Measurements from ENCODE around the gene SACM1L.

The SACM1L gene

GRCh38 chr3:45677033-45677446 lies 12.2 kb upstream of the SACM1L start:
- ChIA-PET CTCF (interaction anchor here (1.1 kb wide), 1 partner anchor 17 kb away, joined by 4 read pairs; no protein-coding TSS in a partner anchor), POLR2A (interaction anchor here (1.3 kb wide), 1 partner anchor 12 kb away, joined by 3 read pairs; the partner anchor contains the start of gene SACM1L)
- Histone ChIP-seq H3K9me3 (ENCODE audit: control insufficient read depth, insufficient read depth, low read depth, low read length) (no peaks in the 10 kb centered on the region), H3K36me3 (ENCODE audit: control insufficient read depth in 2 of 2, insufficient read depth in 1 of 2, low read length in 2 of 2) (peaks cover 0 to 81% of the 10 kb centered on the region in 2 experiments; a peak in 2 of 3 replicates), H3K4me3 (ENCODE audit: low read depth, low read length) (no peak overlapping the region), H3K4me1 (ENCODE audit: control insufficient read depth, insufficient read depth, low read length) (no peaks in the 10 kb centered on the region), H3K27ac (ENCODE audit: extremely low read depth, low read depth, low read length) (no peak overlapping the region)
- TF ChIP-seq, protein P1, sequence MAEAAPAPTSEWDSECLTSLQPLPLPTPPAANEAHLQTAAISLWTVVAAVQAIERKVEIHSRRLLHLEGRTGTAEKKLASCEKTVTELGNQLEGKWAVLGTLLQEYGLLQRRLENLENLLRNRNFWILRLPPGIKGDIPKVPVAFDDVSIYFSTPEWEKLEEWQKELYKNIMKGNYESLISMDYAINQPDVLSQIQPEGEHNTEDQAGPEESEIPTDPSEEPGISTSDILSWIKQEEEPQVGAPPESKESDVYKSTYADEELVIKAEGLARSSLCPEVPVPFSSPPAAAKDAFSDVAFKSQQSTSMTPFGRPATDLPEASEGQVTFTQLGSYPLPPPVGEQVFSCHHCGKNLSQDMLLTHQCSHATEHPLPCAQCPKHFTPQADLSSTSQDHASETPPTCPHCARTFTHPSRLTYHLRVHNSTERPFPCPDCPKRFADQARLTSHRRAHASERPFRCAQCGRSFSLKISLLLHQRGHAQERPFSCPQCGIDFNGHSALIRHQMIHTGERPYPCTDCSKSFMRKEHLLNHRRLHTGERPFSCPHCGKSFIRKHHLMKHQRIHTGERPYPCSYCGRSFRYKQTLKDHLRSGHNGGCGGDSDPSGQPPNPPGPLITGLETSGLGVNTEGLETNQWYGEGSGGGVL (tag by site-specific recombination; IDR thresholded peaks at IDR 0.05) = peak; percentile 46
- TF ChIP-seq PRDM1 (tag by site-specific recombination; IDR thresholded peaks at IDR 0.05) (0 out of 2 replicates have a peak, but pooled peaks have one; percentile 8), FEZF1 (tag by site-specific recombination; IDR thresholded peaks at IDR 0.05) (no peak), ZNF629 (tag by site-specific recombination; IDR thresholded peaks at IDR 0.05) (no peak), ZNF658 (tag by site-specific recombination; IDR thresholded peaks at IDR 0.05) (no peak), ZBTB20 (tag by site-specific recombination; IDR thresholded peaks at IDR 0.05) (no peak), ZIC2 (tag by site-specific recombination; IDR thresholded peaks at IDR 0.05) (peak; percentile 65), GLIS1 (tag by site-specific recombination; IDR thresholded peaks at IDR 0.05) (peak; percentile 40; the same call in 1 of the 2 replicates)

DNA sequence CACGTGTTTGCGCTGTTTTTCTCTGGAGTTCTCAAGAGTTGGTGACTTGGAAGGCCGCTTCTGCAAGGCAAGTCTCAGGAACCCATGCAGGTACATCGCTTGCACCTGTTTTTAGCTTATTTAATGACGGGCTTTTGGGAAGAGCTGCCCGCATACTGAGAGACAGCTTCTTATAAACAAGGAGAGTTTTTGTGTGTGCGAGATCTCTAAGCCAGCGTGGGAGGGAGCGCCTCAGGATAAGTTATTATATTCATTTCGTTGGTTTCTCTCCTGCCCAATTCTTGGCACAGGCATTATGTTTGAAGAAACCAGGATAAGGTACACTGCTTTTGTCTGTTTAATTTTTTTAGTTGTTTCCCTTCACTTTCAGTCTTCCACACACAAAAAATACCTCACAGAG lies 11.4 kb upstream of the SACM1L start:
- Histone ChIP-seq H3K9me3 (ENCODE audit: control insufficient read depth, insufficient read depth, low read depth, low read length) (no peaks in the 10 kb centered on the region), H3K4me1 (ENCODE audit: control insufficient read depth, insufficient read depth, low read length) (no peaks in the 10 kb centered on the region), H3K36me3 (ENCODE audit: control insufficient read depth in 2 of 2, insufficient read depth in 1 of 2, low read length in 2 of 2) (peaks cover 0 to 73% of the 10 kb centered on the region in 2 experiments; a peak in 2 of 3 replicates), H3K4me3 (ENCODE audit: low read depth, low read length) (no peak overlapping the region), H3K27ac (ENCODE audit: extremely low read depth, low read depth, low read length) (no peak overlapping the region)
- TF ChIP-seq ZNF416 (tag by site-specific recombination; IDR thresholded peaks at IDR 0.05) (no peak), ZNF488 (tag by site-specific recombination; IDR thresholded peaks at IDR 0.05) (no peak), KLF8 (tag by site-specific recombination; IDR thresholded peaks at IDR 0.05) (no peak), ZSCAN30 (tag by site-specific recombination; IDR thresholded peaks at IDR 0.05) (no peak), SETDB1 (IDR thresholded peaks at IDR 0.05; ENCODE audit: insufficient read length, low read length) (no peak), ZNF121 (tag by site-specific recombination; IDR thresholded peaks at IDR 0.05) (no peak), MYNN (tag by site-specific recombination; IDR thresholded peaks at IDR 0.05; ENCODE audit: borderline replicate concordance) (no peak), ZNF692 (tag by site-specific recombination; IDR thresholded peaks at IDR 0.05) (no peak), REST (tag by site-specific recombination; IDR thresholded peaks at IDR 0.05) (no peak), ZNF843 (tag by site-specific recombination; IDR thresholded peaks at IDR 0.05) (no peak), ZNF239 (tag by site-specific recombination; IDR thresholded peaks at IDR 0.05) (no peak)
- TF ChIP-seq, protein P2, sequence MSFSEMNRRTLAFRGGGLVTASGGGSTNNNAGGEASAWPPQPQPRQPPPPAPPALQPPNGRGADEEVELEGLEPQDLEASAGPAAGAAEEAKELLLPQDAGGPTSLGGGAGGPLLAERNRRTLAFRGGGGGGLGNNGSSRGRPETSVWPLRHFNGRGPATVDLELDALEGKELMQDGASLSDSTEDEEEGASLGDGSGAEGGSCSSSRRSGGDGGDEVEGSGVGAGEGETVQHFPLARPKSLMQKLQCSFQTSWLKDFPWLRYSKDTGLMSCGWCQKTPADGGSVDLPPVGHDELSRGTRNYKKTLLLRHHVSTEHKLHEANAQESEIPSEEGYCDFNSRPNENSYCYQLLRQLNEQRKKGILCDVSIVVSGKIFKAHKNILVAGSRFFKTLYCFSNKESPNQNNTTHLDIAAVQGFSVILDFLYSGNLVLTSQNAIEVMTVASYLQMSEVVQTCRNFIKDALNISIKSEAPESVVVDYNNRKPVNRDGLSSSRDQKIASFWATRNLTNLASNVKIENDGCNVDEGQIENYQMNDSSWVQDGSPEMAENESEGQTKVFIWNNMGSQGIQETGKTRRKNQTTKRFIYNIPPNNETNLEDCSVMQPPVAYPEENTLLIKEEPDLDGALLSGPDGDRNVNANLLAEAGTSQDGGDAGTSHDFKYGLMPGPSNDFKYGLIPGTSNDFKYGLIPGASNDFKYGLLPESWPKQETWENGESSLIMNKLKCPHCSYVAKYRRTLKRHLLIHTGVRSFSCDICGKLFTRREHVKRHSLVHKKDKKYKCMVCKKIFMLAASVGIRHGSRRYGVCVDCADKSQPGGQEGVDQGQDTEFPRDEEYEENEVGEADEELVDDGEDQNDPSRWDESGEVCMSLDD (tag by site-specific recombination; IDR thresholded peaks at IDR 0.05) = no peak
- TF ChIP-seq, protein P3, sequence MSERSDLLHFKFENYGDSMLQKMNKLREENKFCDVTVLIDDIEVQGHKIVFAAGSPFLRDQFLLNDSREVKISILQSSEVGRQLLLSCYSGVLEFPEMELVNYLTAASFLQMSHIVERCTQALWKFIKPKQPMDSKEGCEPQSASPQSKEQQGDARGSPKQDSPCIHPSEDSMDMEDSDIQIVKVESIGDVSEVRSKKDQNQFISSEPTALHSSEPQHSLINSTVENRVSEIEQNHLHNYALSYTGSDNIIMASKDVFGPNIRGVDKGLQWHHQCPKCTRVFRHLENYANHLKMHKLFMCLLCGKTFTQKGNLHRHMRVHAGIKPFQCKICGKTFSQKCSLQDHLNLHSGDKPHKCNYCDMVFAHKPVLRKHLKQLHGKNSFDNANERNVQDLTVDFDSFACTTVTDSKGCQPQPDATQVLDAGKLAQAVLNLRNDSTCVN (tag by site-specific recombination; optimal IDR thresholded peaks at IDR 0.05) = no peak
- TF ChIP-seq, protein P4, sequence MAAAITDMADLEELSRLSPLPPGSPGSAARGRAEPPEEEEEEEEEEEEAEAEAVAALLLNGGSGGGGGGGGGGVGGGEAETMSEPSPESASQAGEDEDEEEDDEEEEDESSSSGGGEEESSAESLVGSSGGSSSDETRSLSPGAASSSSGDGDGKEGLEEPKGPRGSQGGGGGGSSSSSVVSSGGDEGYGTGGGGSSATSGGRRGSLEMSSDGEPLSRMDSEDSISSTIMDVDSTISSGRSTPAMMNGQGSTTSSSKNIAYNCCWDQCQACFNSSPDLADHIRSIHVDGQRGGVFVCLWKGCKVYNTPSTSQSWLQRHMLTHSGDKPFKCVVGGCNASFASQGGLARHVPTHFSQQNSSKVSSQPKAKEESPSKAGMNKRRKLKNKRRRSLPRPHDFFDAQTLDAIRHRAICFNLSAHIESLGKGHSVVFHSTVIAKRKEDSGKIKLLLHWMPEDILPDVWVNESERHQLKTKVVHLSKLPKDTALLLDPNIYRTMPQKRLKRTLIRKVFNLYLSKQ (tag by site-specific recombination; IDR thresholded peaks at IDR 0.05; ENCODE audit: borderline replicate concordance) = no peak
- ChIA-PET CTCF (interaction anchor here (0.6 to 1.1 kb wide), 2 partner anchors 18 to 714 kb away, joined by 3 to 4 read pairs; no protein-coding TSS in a partner anchor), POLR2A (interaction anchor here (1.3 kb wide), 1 partner anchor 11 kb away, joined by 3 read pairs; the partner anchor contains the start of gene SACM1L)

Measured in HEK293 (cell line).